ENCODE data around the gene PLCL2. TPM values are rescaled to one million over a fixed set of nuclear protein-coding genes. Genes with fewer than 3 reads are reported as not detected.

PLCL2 gene
- total and polyA plus RNA-seq, 11 donors, result 10.4 to 80.9 (median 53.0) TPM

DNA sequence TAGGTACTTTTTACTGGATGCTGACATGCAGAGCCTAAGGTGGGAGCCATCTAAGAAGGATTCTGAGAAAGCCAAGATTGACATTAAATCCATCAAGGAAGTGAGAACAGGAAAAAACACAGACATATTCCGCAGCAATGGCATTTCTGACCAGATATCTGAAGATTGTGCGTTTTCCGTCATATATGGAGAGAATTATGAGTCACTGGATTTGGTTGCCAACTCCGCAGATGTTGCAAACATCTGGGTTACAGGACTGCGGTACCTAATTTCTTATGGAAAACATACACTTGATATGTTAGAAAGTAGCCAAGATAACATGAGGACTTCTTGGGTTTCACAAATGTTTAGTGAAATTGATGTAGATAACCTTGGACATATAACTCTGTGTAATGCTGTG lies 125.1 kb downstream of the PLCL2 start:
- intact Hi-C loops (cut with DNase I), result no loop called here

DNA sequence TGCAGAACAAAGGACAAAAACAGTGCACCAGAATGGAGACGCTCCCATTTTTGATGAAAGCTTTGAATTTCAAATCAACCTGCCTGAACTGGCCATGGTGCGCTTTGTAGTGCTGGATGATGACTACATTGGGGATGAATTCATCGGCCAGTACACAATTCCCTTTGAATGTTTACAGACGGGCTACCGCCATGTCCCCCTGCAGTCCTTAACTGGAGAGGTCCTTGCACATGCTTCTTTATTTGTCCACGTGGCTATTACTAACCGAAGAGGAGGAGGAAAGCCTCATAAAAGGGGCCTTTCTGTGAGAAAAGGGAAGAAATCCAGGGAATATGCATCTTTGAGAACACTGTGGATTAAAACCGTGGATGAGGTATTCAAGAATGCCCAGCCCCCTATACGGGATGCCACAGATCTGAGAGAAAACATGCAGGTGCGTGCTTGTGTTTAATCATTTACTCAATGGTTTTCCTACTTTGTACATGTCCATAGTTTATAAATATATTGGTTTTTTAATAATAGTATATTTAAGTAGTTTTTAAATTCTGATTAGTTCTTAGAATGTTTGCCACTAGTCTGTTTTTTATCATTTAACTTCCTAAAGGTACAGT lies 127.1 kb downstream of the PLCL2 start:
- ATAC-seq, result no peak
- 89 to 90% (median 89%) methylated on average over 10 of the region's 10 CpGs for WGBS, 4 donors
- no peak for TF ChIP-seq POLR2A (IDR thresholded peaks at IDR 0.05)
- TF ChIP-seq, protein P1, sequence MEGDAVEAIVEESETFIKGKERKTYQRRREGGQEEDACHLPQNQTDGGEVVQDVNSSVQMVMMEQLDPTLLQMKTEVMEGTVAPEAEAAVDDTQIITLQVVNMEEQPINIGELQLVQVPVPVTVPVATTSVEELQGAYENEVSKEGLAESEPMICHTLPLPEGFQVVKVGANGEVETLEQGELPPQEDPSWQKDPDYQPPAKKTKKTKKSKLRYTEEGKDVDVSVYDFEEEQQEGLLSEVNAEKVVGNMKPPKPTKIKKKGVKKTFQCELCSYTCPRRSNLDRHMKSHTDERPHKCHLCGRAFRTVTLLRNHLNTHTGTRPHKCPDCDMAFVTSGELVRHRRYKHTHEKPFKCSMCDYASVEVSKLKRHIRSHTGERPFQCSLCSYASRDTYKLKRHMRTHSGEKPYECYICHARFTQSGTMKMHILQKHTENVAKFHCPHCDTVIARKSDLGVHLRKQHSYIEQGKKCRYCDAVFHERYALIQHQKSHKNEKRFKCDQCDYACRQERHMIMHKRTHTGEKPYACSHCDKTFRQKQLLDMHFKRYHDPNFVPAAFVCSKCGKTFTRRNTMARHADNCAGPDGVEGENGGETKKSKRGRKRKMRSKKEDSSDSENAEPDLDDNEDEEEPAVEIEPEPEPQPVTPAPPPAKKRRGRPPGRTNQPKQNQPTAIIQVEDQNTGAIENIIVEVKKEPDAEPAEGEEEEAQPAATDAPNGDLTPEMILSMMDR (IDR thresholded peaks at IDR 0.05), result no peak
- Histone ChIP-seq H3K4me1 (peaks cover 0 to 40% (median 6%) of the 10 kb centered on the region in 12 donors), H3K27me3 (no peaks in the 10 kb centered on the region), H3K27ac (no peak overlapping the region), H3K9me3 (no peaks in the 10 kb centered on the region), H3K4me3 (no peak overlapping the region), H3K36me3 (peaks cover 0 to 70% (median 45%) of the 10 kb centered on the region in 9 donors)
- no peak for DNase-seq
- intact Hi-C loops (cut with DNase I), result no loop called here

More for the DNA sequence above, 125.1 kb downstream of the PLCL2 start:
- 84 to 89% (median 87%) methylated on average over 5 of the region's 5 CpGs for WGBS, 4 donors
- Histone ChIP-seq H3K4me3 (no peak overlapping the region), H3K9me3 (no peaks in the 10 kb centered on the region), H3K4me1 (peaks cover 0 to 37% (median 19%) of the 10 kb centered on the region in 12 donors), H3K27ac (no peak overlapping the region), H3K27me3 (no peaks in the 10 kb centered on the region), H3K36me3 (peaks cover 0 to 53% (median 31%) of the 10 kb centered on the region in 9 donors)
- no peak for ATAC-seq
- no peak for TF ChIP-seq POLR2A (IDR thresholded peaks at IDR 0.05)
- TF ChIP-seq, protein P1 (IDR thresholded peaks at IDR 0.05), result no peak
- DNase-seq, result no peak

DNA sequence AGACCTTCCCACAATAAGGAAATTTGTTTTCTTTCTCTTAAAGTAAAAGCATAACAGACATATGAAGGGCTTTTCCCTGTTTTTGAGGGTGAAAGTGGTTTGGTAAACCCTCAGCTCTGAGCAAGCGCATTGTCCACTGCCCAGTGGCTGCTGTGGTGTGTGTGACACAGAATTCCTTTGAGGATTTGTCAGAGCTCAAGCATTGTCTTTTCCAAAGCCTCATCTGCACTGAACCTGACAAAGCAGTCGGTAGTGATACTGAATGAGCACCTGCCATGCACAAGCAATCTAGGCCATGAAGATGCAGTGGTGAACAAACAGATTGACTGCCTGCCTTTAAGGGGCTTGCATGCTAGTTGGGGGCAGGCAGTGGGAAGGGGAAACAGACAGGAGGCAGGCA lies 128.3 kb downstream of the PLCL2 start:
- no peak overlapping the region for H3K4me3 ChIP-seq
- ATAC-seq, result peak in 2 of 4 donors; percentile 20 to 41

DNA sequence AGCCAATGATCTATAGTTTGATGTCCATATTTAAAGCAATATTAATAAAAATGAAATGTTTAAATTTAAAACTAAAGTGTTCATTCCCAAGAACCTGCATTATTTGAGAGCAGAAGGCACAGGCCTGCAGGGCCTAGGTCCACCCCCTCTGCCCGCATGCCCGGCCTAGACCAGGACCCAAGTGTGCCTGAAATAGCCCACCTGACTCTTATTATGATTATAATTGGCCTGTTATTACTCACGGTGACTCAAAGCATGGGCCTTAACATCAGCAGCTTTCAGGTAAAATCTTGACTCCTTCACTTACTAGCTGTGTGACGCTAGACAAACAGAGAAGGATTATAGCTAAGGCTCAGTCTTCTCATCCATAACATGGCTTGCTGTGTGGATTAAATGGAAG lies 128.8 kb downstream of the PLCL2 start:
- intact Hi-C loops (cut with DNase I), result no loop called here
- Histone ChIP-seq H3K27me3 (no peaks in the 10 kb centered on the region), H3K4me3 (no peak overlapping the region), H3K4me1 (peaks cover 0 to 35% (median 10%) of the 10 kb centered on the region in 12 donors), H3K9me3 (no peaks in the 10 kb centered on the region), H3K36me3 (peaks cover 0 to 70% (median 45%) of the 10 kb centered on the region in 9 donors), H3K27ac (no peak overlapping the region)
- 56 to 77% (median 71%) methylated on average over 4 of the region's 4 CpGs for WGBS, 4 donors
- DNase-seq, result no peak
- peak in 2 of 4 donors; percentile 25 to 38 for ATAC-seq
- TF ChIP-seq, protein P1 (IDR thresholded peaks at IDR 0.05), result no peak
- TF ChIP-seq POLR2A (IDR thresholded peaks at IDR 0.05), result no peak

More for the DNA sequence above, 128.3 kb downstream of the PLCL2 start:
- TF ChIP-seq, protein P1 (IDR thresholded peaks at IDR 0.05), result no peak
- TF ChIP-seq POLR2A (IDR thresholded peaks at IDR 0.05), result no peak
- peaks cover 0 to 70% (median 45%) of the 10 kb centered on the region in 9 donors for H3K36me3 ChIP-seq
- DNase-seq, result no peak
- no peaks in the 10 kb centered on the region for H3K9me3 ChIP-seq
- intact Hi-C loops (cut with DNase I), result no loop called here
- H3K4me1 ChIP-seq, result peaks cover 0 to 38% (median 10%) of the 10 kb centered on the region in 12 donors
- 59 to 76% (median 68%) methylated on average over 2 of the region's 2 CpGs for WGBS, 4 donors
- H3K27me3 ChIP-seq, result no peaks in the 10 kb centered on the region
- H3K27ac ChIP-seq, result no peak overlapping the region
